ENCODE results near the gene MED10.

Gene MED10

DNA sequence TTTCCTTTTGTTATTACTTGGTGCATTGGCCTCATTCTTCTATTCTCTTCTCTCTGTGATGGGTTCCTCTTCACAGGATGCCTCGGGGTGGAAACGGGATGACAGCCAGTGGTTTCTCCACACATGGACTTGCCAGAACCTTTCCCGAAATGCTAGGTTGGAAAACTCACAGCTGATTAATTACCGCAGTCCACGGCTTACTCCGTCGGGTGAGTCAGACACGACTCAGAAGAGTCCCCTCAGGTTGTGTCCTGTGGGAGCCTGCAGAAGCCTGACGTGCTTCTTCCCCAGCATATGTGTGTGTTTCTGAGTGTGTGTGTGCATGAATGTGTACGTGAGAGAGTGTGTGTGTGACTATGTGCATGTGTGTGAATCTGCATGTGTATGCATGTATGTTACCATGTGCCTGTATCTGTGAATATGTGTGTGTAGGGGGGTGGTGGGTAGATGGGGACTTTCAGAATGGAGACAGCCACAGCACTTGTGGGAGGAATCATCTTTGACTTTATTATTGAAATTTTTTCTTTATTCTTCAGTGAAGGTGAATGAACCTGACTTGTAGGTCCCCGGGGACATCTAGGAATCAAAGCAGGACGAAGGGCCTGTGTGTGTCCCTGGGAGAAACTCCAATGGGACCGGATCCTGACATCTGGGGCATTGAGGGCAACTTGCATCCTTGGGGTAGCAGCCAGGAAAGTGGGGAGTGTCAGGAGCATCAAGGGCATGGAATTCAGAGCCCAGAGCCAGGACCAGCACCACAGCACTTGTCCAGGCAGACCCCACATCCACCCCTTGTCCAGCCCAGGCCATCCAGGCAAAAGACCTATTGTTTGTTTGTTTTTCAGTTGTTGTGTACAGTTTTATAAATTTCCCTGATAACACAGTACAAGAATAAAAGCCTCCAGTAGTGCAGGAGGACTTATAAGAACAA lies 21.9 kb upstream of the MED10 start:
- peak; percentile 33 to 44 for DNase-seq (ENCODE audit: low read depth in 2 of 2)
- TF ChIP-seq, protein P1, sequence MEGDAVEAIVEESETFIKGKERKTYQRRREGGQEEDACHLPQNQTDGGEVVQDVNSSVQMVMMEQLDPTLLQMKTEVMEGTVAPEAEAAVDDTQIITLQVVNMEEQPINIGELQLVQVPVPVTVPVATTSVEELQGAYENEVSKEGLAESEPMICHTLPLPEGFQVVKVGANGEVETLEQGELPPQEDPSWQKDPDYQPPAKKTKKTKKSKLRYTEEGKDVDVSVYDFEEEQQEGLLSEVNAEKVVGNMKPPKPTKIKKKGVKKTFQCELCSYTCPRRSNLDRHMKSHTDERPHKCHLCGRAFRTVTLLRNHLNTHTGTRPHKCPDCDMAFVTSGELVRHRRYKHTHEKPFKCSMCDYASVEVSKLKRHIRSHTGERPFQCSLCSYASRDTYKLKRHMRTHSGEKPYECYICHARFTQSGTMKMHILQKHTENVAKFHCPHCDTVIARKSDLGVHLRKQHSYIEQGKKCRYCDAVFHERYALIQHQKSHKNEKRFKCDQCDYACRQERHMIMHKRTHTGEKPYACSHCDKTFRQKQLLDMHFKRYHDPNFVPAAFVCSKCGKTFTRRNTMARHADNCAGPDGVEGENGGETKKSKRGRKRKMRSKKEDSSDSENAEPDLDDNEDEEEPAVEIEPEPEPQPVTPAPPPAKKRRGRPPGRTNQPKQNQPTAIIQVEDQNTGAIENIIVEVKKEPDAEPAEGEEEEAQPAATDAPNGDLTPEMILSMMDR (IDR thresholded peaks at IDR 0.05; ENCODE audit: low read depth, low read length) = no peak
- H3K4me3 ChIP-seq (replicated peaks in 1 of 2; ENCODE audit: low read depth in 2 of 2, low read length in 2 of 2) = no peak overlapping the region

DNA sequence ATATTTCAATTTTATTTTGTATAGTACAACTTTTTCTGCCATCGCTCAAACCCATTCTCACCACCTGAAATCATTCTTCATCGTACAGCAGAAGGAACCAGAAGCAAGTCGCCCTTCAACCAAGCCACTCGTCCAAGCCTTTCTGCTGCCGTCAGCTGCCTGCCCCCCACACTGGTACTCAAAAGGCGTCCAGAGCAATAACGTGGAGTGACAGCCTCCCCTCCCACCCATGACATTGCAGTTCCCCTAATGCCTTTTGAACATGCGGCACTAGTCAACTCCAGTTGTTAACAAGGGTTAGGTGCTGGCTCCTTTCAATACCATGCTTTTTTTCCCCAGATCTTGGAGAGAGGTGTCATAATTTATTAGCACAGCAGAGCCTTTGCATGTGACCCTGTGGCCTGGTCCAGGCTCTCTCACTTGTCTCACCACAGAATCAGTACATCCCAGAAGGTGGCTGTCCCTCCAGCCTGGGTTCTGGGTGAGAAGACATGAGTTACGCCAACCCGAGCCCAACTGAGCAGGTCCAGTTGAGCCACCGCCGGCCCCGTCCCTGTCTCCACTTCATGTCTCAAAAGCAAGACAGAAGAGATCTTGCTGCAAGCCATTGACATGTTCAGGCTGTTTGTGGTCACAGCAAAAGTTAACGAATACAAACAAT lies 20.4 kb upstream of the MED10 start:
- no peak overlapping the region for H3K4me3 ChIP-seq (replicated peaks in 1 of 2; ENCODE audit: low read depth in 2 of 2, low read length in 2 of 2)
- TF ChIP-seq, protein P1 (IDR thresholded peaks at IDR 0.05; ENCODE audit: low read depth, low read length) = no peak
- no peak for DNase-seq (ENCODE audit: low read depth in 2 of 2)

DNA sequence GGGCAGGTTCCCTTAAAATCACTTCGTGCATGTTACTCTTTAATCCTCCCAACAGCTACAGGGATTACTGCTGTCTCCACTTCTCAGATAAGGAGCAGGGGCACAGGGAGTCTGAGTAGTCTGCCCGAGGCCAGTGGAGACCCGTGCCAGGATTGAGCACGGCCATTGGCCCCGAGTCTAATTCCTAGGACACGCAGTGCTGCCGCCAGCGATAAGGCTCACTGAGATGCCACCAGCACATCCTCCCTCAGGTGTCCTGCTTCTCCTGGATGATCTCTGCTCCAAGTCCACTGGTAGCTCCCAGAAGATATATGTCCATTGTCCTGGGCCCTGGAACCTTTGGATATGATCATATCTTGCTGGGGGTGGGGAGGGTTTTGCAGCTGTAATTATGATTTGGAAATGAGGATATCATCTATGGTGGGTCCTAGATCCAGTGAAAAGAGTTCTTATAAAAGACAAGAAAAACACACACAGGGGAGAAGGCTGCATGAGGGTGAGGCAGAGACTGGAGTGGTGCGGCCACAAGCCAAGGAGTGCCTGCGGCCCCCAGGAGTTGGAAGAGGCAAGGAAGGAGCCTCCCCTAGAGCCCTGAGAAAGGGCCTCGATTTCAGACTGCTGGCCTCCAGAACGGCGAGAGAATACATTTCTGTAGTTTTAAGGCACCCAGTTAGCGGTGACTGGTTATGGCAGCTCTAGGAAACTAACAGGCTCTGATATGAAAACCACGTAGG lies 19.4 kb upstream of the MED10 start:
- TF ChIP-seq, protein P1 (IDR thresholded peaks at IDR 0.05; ENCODE audit: low read depth, low read length) = no peak
- no peak for DNase-seq (ENCODE audit: low read depth in 2 of 2)

DNA sequence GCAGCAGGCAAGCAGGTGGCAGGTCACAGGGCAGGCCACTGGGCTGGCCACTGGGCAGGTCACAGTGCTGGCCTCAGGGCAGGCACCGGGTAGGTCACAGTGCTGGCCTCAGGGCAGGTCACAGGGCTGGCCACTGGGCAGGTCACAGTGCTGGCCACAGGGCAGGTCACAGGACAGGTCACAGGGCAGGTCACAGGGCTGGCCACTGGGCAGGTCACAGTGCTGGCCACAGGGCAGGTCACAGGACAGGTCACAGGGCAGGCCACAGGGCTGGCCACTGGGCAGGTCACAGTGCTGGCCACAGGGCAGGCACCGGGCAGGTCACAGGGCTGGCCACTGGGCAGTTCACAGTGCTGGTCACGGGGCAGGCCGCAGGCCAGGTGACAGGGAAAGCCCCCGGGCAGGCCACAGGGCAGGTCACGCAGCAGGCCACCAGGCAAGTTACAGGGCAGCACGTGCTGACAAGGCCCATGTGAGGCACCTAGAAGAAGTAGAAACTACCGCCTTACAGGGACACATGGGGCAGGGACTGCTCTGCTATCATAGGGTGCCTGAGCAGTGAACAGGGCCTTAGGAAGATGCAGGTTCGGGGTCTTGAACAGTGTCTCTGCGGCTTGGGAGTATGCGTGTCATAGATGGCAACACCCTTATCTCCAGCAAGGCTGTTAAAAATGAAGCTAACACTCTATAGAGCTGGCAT lies 18.6 kb upstream of the MED10 start:
- no peak overlapping the region for H3K4me3 ChIP-seq (replicated peaks in 1 of 2; ENCODE audit: low read depth in 2 of 2, low read length in 2 of 2)
- no peak for DNase-seq (ENCODE audit: low read depth in 2 of 2)
- TF ChIP-seq, protein P1 (IDR thresholded peaks at IDR 0.05; ENCODE audit: low read depth, low read length) = no peak

More for the DNA sequence above, 19.4 kb upstream of the MED10 start:
- H3K4me3 ChIP-seq (replicated peaks in 1 of 2; ENCODE audit: low read depth in 2 of 2, low read length in 2 of 2) = no peak overlapping the region

DNA sequence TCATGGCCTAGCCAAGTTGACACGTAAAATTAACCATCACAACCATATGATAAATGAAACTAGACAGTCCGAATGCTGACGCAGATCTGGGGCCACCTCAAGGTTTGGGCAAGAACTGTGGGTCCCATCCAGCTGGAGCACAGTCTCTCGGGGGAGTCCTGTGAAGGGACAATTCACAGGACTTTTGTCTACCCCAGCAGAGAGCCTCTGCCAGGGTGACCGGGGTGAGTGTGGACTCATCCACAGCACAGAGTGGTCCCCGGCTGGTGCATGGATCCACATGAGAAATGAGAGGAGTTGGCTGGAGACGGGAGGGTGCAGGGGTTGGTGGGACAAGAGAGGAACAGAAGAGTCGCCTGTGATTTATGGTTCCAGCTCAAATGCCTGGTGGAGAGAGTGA lies 17.7 kb upstream of the MED10 start:
- no peak for DNase-seq (ENCODE audit: low read depth in 2 of 2)
- no peak overlapping the region for H3K4me3 ChIP-seq (replicated peaks in 1 of 2; ENCODE audit: low read depth in 2 of 2, low read length in 2 of 2)
- TF ChIP-seq, protein P1 (IDR thresholded peaks at IDR 0.05; ENCODE audit: low read depth, low read length) = no peak

DNA sequence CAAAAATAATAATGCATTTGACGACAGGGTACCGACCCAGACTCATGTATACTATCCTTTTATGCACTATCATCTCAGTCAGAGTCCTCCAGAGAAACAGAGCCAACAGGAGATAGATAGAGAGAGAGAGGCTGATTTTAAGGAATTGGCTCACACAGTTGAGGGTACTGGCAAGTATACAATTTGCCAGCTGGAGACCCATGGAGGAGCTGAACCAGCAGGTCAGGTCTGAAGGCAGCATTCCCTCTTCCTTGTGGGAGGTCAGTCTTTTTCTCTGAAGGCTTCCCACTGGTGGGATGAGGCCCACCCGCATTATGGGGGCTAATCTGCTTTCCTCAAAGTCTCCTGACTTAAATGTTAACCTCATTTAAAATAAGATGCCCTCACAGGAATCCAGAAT lies 17.3 kb upstream of the MED10 start:
- H3K4me3 ChIP-seq (replicated peaks in 1 of 2; ENCODE audit: low read depth in 2 of 2, low read length in 2 of 2) = no peak overlapping the region
- no peak for DNase-seq (ENCODE audit: low read depth in 2 of 2)
- TF ChIP-seq, protein P1 (IDR thresholded peaks at IDR 0.05; ENCODE audit: low read depth, low read length) = no peak
